Stimulated activated CD8-positive, alpha-beta memory T cell treated with anti-CD3 and anti-CD28 coated beads, Interleukin-2, amount 100 ng/mL, for 48 hours (primary cell): Measurements from ENCODE around the gene TIFAB.

Experiments used
- DNase-seq, 2 donors: peaks; one replicate each; pipeline ENCODE4 v3.0.0-alpha.2; 2020; ENCODE audit warnings: low read depth in 2 of 2

Gene TIFAB

GRCh38 chr5:135425641-135426040, 26.5 kb downstream of the TIFAB start:
- no peak for DNase-seq

GRCh38 chr5:135423846-135424168, 28.3 kb downstream of the TIFAB start:
- DNase-seq = no peak

GRCh38 chr5:135423146-135423845, 28.9 kb downstream of the TIFAB start:
- no peak for DNase-seq

GRCh38 chr5:135422419-135422818, 29.7 kb downstream of the TIFAB start:
- DNase-seq = no peak

GRCh38 chr5:135417083-135417482, 35.1 kb downstream of the TIFAB start:
- no peak for DNase-seq

GRCh38 chr5:135405082-135405481, 47.1 kb downstream of the TIFAB start:
- no peak for DNase-seq

- no peak for DNase-seq
These were observed 50.1 kb downstream of the TIFAB start for GRCh38 chr5:135402031-135402430.

- no peak for DNase-seq
These were observed 51.3 kb downstream of the TIFAB start for GRCh38 chr5:135400866-135401265.

- DNase-seq = no peak
These were observed 52.2 kb downstream of the TIFAB start for GRCh38 chr5:135399794-135400542.

- peak; percentile 73 to 81 for DNase-seq
These were observed 53.0 kb downstream of the TIFAB start, which contains the start of gene MACROH2A1 for GRCh38 chr5:135398855-135399793. MACROH2A1 (minus strand) TSS chr5:135399231; CDS start chr5:135389093, 10,138 bp downstream.

GRCh38 chr5:135398160-135398854, 53.8 kb downstream of the TIFAB start:
- peak in 1 of 2 donors; percentile 38 for DNase-seq
